A673 (cell line): ENCODE results near the gene BRD9.
"Not testable (repeated sequence)": the region's sequence is repeated elsewhere in the genome, so short reads cannot be mapped to it uniquely, and the experiment has no call there.

ENCODE experiments used
- EZH2 ChIP-seq: fragments of 200-600 bp; sonication (generic); IDR thresholded peaks from 2 replicates; pipeline ENCODE4 v1.6.1; 2017; ENCODE audit warnings: borderline replicate concordance, low read depth, mild to moderate bottlenecking, mixed read lengths, antibody characterized with exemption, low read length; ENCODE audit not compliant: poor library complexity, severe bottlenecking
- TF ChIP-seq, protein P1 (sequence below): fragments of 300-800, 200-600 bp; sonication (generic); conservative IDR thresholded peaks from 2 replicates; pipeline ENCODE4 v1.5.1; 2017; ENCODE audit warnings: low read depth, mild to moderate bottlenecking, antibody characterized with exemption, low read length, moderate library complexity, mixed read lengths

DNA sequence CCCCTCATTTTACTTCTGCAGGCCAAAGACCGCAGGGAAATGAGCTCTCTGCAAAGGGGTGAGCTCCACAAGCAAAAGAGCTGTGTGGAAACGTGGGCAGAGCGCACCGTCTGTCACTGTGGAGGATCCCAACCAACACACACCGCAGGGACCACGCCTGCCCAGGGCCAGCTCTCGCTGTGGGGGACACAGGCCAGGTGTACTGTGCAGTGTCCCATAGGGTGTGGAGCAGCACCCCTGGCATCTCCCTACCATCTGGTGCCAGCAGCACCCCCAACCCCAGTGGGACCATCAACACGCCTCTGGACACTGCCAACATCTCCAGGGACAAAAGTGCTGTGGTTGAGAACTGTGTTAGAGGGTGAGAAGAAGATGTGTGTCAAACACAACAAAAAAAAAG, 13.9 kb downstream of the BRD9 start:
- TF ChIP-seq, protein P1, sequence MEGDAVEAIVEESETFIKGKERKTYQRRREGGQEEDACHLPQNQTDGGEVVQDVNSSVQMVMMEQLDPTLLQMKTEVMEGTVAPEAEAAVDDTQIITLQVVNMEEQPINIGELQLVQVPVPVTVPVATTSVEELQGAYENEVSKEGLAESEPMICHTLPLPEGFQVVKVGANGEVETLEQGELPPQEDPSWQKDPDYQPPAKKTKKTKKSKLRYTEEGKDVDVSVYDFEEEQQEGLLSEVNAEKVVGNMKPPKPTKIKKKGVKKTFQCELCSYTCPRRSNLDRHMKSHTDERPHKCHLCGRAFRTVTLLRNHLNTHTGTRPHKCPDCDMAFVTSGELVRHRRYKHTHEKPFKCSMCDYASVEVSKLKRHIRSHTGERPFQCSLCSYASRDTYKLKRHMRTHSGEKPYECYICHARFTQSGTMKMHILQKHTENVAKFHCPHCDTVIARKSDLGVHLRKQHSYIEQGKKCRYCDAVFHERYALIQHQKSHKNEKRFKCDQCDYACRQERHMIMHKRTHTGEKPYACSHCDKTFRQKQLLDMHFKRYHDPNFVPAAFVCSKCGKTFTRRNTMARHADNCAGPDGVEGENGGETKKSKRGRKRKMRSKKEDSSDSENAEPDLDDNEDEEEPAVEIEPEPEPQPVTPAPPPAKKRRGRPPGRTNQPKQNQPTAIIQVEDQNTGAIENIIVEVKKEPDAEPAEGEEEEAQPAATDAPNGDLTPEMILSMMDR, result not testable (repeated sequence)
- TF ChIP-seq EZH2, result not testable (repeated sequence)
